Limb (tissue), 2 donors: Measurements from ENCODE around the gene TJP3.

Source experiments
- DNase-seq, 2 donors: peaks; one replicate each; pipeline ENCODE4 v3.0.0-alpha.2; 2016; ENCODE audit errors: extremely low spot score in 2 of 2

TJP3 gene

DNA sequence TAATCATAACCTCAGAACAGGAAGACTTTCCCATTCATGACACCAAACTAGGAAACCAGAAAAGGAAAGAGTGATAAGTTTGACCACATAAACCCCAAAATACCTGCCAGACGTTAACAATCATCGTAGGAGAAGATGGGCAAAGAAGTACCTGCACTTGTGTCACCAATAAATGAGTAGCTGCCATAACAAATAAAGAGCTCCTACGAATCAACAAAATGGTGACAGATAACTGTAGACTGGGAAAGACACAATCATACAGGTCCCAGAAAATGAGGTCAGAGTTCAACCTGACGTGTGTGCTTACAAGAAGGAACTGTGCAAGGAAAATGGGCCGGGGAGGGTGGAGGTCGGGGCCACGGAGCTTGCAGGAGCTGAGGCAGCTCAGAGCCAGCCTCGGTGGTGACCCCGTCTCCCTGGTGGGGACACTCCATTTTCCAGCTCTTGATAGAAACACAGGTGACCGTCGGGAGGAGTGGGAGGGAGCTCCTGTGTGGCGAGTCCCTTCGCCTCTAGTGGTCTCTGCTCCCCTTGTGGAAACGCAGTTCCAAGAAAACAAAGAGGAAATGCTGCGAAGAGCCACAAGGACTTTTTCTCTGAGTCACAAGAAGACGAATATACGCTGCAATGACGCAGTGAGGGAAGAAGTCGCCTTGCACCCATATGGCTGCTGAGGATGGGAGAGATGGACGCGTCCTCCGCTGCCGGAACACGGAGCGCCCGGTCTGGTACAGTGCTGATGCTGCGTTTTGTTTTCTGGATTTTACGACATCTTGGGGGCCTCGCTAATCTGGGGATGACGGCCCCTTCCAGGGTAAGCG lies 17.4 kb upstream of the TJP3 start:
- no peak for DNase-seq

DNA sequence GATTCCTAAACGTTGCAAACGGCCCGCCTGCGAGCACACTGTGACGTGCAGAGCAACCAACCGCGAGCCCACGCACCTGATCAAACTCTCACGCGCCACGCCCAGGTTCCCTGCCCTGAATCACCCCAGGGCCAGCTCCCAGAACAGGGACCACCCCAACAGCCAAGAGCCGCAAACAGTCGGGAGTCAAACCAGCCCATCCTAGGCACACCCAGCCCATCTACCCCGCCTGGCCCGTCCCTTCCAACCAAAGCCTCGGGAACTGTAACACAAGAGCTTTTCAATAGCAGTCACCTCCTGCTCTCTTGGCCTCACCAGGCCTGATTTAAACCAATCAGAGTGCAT lies 16.8 kb upstream of the TJP3 start:
- DNase-seq, result no peak

DNA sequence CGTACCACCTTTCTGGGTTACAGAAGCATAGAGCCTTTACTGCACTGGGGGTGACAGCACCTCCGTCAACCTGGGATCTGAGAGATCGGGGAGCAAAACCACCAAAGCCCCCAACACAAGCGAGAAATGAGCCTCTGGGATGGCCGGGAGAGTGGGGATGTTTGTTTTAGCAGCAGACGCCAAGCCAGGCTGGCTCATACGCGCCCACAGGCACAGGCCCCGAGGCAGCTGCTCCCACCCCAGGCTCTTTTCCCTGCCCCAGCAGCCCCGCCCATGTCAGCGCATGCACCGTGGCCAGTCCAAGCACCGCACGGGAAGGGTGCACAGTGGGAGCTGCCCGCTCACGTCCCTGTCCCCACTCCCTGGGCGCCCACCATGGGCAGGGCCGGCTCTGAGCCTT lies 16.5 kb upstream of the TJP3 start:
- no peak for DNase-seq

DNA sequence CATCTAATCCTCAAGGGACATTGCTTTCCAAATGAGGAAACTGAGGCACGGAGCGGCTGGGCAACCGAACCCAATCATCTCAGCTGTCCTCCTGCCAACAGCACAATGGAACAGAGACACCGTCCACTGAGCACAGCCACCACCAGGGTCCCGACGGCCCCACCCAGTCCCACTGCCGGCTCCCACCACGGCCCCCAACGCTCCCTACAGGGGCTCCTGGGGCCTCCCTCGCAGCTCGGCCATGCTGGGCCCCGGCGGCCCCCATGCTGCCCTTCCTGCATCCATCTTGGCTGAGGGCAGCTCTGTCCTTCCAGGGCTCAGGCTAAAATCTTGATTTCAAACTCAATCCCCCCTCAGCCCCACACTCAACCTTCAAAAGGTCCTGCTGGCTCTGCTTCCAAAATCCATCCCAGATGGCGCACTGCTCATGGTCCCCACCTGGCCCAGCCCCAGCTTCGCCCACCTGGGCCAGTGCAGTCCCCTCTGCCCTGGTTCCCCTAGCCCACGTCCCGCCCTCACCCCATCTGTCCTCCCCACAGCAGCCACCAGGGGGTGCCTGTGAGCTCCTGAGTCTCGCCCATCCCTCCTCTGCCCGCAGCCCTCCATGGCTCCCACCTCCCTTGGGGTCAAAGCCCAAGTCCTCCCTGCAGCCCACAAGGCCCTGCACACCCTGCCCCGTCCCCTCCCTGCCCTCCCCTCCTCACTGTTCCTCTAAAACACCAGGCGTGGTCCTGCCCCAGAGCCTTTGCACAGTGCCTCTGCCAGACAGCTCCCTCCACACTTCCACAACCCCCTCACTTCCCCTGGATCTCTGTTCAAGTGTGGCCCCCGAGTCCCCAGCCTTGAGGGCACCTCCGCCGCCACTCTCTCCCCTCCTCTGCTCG lies 15.8 kb upstream of the TJP3 start:
- DNase-seq, result no peak

DNA sequence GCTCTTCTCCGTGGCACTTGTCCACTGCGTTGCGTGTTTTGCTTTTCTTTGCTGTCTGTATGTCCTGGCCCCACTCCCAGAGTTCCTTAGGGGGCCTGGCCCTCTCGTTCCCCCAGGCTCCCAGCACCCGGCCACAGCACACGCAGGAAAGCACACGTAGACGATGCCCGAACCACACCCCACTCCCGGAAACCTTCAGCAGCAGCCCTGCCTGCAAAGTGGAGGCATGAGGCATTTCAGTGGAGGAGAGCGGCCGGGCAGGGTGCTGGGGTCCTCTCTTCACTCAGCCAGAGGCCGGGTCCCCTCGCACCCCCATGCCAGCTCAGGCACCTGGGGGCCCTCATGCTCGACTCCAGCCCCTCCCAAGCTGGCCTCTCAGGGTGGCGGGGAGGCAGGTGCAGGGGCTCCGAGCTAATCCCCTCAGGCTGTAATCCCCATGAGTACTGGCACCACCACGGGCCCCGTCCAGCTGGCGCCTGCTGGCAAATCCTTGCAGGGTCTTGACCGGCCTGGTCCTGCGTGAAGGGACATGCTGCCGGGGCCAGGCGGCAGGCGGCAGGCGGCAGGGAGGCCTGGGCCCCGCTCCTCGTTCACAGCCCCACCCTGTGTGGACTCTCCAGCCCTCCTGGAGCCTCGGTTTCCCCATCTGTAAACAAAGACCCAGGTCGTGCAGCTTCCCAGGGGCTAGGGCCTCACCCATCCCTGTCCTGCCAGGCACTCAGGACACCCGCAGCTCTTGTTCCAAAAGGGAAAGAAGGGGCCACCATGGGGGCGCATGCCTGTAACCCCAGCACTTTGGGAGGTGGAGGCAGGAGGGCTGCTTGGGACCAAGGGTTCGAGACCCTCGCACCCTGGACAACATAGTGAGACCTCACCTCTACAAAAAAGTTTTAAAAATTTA lies 14.9 kb upstream of the TJP3 start:
- no peak for DNase-seq

DNA sequence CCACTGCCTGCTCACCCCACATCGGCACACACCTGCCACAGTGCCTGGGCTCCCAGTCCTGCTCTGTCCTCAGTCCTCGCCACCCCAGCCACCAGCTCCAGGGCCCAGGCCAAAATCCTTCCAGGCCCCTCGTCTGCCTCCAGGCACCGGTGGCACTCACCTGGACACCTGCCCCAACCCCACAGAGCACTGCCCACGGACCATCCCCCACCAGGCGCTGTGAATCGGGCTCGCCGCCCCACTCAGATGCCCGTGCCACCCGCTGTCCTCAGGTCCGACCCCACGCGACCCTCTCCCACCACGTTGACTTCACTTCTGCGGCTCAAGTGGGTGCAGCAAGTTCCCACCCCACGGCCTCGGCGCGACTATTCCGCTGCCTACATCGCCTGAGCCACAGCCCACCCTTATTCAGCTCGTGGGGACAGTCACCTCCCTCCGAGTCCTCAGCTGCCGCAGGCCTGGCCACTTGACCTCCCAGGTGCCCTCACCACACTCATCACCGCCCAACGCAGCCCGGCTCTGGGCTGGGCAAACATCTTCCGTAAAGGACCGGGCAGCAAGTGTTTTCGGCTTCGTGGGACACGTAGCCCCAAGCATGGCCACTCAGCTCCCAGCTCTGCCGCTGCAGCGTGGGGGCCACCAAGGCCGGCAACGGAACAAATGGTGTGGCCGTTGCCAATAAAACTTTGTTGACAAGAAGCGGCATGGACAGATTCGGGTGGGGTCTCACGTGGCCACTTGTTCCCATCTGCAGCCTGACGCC lies 13.6 kb upstream of the TJP3 start:
- no peak for DNase-seq

DNA sequence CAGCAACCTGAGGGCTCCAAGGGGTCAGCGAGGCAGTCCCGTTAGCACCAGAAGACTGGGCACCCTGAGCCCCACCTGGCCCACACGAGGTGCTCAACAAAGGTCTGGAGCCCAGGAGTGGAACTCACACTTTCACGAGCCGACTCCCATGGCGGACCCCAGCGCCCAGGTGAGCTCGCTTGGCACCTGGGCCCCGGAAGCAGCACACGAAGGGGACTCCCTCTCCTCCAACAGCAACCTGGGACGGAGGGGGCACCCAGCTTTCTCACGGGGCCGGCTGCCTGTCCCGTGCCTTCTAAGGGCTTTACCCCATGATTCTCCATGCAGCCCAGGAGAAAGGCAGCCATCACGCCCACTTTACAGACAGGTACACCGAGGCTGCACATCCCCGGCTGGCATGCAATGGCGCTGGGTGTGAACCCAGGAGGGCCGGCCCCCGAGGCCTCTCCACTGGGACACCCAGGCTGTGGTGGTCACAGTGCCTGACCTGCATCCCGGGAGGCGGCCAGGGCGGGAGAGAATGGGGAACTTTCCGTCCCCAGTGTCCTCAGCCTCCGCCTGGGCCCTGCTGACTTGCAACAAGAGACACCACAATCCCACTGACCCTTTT lies 13.0 kb upstream of the TJP3 start:
- DNase-seq, result no peak

DNA sequence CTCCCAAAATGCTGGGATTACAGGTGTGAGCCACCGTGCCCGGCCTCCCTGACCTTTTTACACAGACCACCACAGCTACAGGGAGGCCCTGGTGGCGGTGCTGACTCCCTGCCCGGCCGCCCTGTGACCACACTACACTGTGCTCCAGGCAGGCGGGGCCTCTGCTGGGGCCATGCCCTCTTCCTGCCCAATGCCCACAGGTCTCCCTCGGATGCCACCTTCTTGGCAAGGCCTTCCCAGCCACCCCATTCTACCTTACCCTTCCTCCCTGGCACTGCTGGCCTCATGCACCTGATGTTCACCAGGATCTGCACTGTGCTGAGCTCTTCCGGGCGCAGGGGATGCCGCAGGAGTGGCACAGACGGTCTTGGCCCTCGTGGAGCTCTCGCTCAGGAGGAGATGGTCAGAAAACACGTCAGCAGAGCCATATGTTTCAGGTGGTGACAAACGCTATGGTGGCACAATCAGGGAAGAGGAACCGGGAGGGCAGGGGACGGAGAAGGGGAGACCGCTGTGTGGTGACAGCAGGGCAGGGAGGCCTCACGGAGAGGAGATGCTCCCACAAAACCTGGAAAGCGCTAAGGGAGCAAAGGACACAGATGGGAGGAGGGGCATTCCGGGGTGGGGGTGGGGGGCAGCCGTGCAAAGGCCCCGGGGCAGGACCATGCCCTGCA lies 12.1 kb upstream of the TJP3 start:
- no peak for DNase-seq

DNA sequence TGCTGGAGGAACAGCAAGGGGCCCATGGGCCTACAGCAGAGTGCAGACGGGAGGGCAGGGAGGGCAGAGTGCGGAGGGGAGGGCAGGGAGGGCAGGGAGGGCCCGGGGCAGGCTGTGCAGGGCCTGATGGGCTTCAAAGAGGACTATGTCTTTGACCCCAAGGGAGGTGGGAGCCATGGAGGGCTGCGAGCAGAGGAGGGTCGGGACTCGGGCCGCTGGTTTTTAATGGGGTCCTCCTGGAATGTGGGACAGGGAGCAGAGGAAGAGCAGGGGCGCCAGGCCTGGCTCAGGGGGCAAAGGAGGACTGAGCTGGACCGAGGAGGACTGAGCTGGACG lies 11.6 kb upstream of the TJP3 start:
- no peak for DNase-seq

DNA sequence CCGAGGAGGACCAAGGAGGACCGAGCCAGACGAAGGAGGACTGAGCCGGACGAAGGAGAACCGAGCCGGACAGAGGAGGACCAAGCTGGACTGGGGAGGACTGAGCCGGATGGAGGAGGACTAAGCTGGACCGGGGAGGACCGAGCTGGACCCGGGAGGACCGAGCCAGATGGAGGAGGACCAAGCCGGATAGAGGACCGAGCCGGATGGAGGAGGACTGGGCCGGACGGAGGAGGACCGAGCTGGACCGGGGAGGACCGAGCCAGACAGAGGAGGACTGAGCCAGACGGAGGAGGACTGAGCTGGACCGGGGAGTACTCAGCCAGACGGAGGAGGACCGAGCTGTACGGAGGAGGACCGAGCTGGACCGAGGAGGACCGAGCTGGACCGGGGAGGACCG lies 11.1 kb upstream of the TJP3 start:
- DNase-seq, result no peak

DNA sequence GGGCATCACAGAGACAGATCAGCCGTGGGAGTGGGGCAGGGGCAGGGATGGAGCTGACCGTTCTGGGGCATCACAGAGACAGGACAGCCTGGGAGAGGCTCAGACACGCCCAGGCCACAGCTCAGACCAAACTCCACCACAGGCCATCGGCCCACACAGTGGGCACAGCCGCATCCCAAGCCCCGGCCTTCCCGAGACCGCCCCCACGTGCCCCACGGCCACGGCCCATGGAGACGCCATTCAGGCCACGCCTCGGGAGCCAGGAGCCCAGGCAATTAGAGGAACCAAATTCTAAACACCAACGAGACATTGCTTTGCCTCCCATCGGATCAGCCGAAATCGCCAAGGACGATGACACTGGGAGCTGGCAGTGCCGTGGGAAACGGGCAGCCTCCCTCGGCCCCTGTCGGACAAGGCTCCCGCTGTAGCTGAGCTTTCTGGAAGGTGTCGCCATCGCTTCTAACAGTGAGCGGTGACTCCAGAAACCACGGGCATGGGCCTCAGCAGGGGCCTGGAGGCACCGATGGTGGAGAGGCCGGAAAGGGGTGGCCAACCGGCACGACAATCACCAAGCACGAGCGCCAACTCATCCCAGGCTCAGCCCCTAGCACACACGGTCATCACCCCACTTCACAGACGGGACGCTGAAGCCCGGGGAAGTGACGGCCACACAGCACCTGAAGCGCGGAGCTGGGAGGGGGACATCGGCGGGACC lies 10.4 kb upstream of the TJP3 start:
- no peak for DNase-seq

DNA sequence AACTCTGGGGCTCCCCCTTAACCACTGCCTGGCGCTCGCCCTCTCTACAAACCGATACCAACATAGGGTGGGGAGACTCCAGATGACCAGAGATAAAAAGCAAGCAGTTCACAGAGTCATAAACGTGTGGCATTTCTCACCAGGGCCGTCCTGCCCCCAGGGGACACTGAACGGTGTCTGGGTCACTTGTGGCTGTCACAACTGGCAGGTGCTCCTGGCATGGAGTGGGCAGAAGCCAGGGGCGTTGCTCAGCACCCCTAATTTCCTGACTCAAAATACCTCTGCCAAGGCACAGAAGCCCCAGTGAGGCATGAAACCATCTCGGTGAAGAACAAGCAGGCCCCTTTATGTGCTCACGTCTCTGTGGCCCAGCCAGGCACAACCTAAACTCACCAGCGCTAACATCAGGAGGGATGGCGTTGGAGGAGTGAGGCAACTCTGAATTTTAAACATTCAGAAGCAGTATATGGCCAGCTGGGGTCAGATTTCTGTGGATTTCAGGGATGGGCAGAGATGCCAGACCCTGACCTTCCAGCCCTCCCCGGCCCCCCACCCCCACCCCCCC lies 9.7 kb upstream of the TJP3 start:
- DNase-seq, result no peak

DNA sequence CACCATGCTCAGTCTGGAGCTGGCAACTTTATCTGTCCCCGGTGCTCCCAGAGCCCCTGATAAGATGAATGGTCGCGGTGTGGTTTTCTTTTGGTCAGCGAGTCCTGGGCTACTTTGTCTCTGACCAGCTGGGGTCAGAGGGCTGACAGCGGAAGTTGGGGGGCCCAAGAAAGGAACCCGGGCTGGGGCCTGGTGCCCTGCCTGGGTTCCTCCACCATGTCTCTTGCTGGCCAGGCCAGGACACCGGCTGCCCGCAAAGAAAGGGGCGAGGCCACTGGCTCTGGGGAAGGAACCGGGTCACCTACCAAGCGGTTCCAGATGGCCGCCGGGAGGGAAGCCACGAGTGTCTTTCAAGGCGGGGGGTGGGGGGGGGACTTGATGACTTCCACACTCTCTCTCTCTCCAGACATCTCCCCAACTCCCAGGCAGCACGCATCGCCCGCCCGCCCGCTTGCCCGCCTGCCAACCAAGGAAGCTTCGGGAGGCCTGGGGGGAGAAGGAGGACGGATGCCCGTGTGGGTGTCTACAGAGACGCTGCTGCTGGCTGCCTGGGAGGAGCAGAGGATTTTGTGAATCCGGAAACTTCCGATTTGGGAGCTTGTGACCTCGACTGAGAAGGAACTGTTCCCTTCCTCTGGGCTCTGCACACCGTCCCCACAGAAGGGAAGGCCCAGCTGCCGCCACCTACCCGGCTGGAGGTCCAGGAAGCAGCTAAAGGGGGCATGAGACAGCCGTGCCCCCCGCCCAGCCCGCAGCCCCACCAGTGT lies 9.0 kb upstream of the TJP3 start:
- no peak for DNase-seq

DNA sequence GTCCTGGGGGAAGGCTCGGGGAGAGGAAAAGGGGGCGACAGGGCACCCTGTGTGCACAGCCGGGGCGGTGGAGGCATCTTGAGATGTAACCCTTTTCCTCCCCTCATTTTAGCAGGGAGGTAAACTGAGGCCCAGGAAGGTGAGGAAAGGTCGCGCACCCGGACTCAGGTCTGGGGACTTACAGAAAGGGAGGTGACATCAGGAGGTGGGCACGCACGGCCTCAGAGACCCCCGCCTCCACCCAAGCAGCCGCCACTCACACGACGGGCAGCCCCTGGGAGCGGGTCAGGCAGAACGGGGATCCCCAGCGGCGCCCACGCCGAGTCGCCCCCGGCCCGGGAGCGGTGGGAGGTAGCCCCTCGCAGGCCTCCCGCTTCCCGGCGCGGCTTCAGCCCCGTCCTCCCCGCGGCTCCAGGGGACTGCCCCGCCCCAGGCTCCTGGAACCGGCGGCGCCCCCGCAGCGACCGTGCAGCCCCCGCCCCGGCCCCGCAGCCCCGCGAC lies 8.4 kb upstream of the TJP3 start:
- DNase-seq, result peak in 1 of 2 donors; percentile 54

DNA sequence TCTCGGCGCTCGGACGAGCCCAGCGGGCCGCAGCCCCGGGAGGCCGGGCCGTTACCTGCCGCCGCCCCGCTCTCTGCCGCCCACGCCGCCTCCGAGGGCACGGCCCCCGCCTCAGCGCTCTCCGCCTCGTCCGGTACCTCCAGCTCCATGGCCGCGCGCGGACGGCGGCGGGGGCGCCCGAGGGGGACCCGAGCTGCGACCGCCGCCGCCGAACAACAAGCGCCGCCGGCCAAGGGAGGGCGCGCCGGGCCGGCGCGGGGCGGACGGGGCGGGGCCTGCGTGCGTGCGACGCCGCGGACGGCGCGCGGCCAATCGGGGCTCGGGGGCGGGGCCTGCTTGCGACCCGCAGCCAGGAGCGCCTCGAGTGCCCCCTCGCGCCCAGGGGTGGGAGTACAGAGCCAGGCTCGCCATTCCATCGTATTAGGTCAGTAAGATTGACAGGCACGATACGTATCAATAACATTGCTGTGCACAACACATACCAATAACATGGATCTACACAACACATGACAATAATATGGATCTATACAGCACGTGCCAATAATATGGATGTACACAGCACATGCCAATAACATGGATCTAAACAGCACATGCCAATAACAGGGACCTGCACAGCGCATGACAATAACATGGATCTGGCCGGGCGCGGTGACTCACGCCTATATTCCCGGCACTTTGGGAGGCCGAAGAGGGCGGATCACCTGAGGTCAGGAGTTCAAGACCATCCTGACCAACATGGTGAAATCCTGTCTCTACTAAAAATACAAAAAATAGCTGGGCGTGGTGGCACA lies 7.7 kb upstream of the TJP3 start, which contains the start of gene PIP5K1C:
Gene PIP5K1C, minus strand, starts transcription at position 227 of the 791 bp plus-strand sequence. Its CDS starts 78 bp downstream, at position 149.
- peak; percentile 87 to 95 for DNase-seq

DNA sequence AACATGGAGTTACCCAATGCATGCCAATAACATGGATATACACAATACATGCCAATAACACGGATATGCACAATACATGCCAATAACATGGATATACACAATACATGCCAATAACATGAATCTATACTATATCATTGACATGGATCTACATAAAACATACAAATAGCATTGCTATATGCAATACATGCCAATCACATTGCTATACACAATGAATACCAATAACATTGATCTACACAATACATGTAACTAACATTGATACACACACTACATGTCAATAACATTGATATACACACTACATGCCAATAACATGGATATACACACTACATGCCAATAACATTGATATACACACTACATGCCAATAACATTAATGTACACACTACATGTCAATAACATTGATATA lies 7.0 kb upstream of the TJP3 start:
- DNase-seq, result no peak

DNA sequence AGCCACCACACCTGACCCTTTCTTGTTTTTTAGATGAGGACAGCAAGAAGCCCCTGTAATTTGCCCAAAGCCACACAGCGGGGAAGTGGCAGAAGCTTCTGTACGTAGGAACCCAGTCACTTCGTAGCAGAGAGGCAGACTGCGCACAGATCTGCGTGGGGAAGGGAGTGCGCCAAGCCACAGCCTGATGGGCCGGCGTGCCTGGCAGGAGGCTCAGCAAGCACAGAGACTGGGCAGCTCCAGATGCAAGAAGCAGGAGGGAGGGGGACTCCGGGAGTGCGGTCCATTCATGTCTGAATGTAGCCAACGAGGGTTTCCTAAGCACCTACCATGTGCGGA lies 347 bp upstream of the TJP3 start:
- no peak for DNase-seq
